HG02623 (cell line): ENCODE results near the gene ZNG1A.
"Not testable (repeated sequence)": the region's sequence is repeated elsewhere in the genome, so short reads cannot be mapped to it uniquely, and the experiment has no call there.

Source experiments
- ATAC-seq: cut with Tn5 transposase; IDR thresholded peaks from one replicate; pipeline ENCODE4 v1.9.1; 2021; ENCODE audit warnings: moderate library complexity; ENCODE audit not compliant: unreplicated experiment

Gene ZNG1A

GRCh38 chr9:178140-178825, 573 bp downstream of the ZNG1A start:
- not testable (repeated sequence) for ATAC-seq

DNA sequence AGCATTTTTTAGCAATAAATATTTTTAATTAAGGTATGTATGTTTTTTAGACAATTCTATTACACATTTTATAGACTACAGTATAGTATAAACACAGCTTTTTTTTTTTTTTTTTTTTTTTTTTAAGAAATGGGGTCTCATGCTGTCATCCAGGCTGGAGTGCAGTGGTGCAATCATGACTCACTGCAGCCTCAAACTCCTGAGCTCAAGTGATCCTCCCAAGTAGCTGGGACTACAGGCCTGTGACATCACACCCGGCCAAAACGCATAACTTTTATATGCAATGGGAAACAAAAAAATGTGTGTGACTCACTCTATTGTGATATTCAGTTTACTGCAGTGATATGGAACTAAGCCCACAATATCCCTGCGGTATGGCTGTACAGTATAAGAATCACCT, 9.1 kb downstream of the ZNG1A start:
- ATAC-seq = not testable (repeated sequence)

GRCh38 chr9:159871-160270, 19.0 kb downstream of the ZNG1A start:
- not testable (repeated sequence) for ATAC-seq

DNA sequence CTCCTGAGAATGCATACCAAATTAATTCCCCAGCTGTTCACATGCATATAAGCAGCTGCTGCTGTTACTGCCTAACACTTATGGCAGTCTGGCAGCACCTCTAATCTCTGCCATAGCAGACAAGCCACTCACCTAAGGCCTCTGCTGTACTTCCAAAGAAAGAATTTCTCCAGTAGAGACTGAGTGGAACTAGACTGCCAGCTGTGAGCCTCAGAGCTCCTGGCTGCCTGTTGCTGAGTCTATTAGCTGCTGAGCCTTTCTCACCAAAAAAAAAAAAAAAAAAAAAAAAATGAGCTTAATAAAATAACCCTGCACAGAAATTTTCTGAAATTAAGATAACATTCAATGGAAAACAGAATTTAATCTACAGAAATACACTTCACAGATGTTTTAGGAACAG, 27.7 kb downstream of the ZNG1A start:
- not testable (repeated sequence) for ATAC-seq

- ATAC-seq = not testable (repeated sequence)
Observed at GRCh38 chr9:139880-140279, 39.0 kb downstream of the ZNG1A start.

GRCh38 chr9:117995-118467, 60.8 kb downstream of the ZNG1A start, which contains the start of gene FOXD4:
TSS of gene FOXD4 (minus strand) at chr9:118417. CDS start at chr9:118119, 298 bp downstream.
- ATAC-seq = not testable (repeated sequence)

GRCh38 chr9:117144-117994, 61.5 kb downstream of the ZNG1A start:
- not testable (repeated sequence) for ATAC-seq

DNA sequence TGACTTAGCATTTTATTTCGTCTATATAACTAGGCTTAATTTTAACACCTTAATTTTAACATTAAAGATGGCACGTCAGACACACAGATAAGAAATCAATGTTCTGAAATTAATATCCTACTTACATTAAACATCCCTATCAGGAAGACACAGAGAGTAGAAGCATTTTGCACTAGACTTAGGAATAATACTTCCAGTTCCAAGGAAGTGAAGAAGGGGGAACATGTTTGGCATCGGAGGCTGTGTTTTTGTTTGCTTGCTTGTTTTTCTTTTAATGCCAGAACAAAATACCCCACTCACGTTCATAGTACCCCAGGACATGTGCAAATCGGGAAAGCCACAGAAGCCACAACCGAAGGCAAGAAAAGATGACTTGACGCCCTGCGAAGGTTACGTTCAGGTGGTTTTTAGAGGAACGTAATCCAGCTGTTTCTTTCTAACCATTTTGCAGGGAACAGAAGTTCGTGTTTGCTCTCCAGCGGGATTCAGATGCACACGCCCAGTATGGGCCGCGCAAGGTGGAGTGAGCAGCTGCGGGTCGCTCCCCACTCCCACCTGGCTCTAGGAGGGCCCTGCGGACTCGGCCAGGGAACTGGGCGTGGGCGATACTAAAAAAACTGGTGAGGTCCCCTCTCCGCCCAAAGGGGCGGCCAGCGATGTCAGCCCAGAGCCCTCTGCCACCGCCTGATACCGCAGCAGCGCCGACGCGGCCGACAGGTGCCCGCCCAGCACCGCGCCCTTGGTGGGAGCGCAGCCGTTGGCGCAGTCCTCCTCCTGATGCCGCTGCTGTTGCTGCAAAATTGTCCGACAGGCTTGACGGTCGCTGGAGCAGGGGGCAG, 62.4 kb downstream of the ZNG1A start:
- ATAC-seq = not testable (repeated sequence)

GRCh38 chr9:115118-115451, 63.8 kb downstream of the ZNG1A start:
- ATAC-seq = not testable (repeated sequence)

GRCh38 chr9:114267-115117, 64.4 kb downstream of the ZNG1A start:
- ATAC-seq = not testable (repeated sequence)

DNA sequence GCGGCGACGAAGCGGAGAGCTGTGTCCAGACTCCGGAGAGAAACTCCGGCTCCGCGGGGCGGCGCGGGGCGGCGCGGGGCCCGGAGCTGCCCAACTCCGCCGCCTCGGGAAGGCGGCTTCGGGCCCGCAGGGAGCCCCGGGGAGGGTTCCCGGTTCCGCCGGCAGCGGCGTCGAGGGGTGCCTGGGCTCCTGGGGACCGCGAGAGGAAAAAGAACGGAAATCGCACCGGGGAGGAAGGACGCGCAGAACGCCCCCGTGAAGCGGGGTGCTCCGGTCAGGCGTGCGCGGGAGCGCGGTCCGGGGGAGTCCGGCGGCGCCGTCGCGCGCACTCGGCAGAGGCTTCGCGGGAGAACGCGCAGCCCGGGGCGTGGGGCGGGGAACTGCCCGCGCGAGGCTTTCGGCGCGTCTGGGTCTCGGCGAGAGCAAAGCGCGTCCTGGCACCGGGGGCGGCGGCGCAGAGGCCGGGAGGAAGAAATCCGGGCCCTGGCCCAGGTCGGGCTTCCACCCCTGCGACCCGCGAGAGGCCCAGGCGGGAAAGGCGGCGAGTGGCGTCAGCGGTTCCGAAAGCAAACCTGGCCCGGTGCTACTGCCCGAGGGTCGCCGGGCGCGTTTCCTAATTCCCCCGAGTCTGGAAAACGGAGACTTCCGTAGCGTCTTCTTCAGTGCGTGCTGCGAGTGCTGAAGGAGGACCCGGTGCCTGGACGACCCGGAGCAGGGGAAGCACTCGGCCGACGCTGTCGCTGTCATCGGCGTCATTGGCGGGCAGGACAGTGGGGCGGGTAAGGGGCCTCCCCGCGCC, 65.2 kb downstream of the ZNG1A start:
- ATAC-seq = not testable (repeated sequence)

DNA sequence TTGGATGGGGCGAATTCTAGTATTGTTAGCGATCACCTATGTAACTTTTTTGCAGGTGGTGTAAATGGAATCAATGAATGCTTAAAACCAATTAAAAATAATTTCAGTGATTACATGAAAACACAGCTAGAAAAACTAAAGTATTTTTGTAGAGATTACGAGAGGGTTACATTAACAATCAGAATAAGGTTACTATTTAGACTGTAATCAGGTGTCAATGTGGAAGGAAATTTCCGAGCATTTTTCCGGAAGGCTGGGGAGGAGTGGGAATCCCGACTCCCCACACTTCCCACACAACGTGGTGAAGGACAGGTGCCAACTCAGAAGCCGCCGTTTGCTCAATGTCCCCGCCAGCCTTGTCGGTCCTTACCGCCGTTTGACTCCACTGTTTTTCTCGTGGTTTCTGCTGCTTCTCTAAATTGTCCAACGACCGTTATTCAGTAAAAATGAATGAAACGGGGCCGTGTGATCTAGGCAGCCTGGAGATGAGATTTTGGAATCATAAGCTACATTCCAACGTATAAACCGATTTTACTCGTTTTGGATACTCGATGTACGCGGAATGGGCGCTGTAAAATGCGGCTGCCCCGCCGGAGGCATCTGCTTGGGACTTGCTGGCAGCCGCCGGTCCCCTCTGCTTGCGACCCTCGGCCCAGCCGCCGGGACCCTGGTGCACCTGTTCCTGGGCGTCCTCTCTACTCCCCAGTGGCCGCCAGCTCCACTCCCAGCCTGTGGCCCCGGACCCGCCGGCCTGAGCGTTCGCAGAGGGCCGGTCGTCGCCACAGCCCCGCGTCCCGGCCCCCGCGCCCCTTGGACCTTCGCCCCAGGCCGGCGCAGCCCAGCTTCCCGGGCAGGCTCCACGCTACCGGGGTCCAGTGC, 66.0 kb downstream of the ZNG1A start:
- ATAC-seq = not testable (repeated sequence)

GRCh38 chr9:110672-111071, 68.2 kb downstream of the ZNG1A start:
- ATAC-seq = not testable (repeated sequence)

GRCh38 chr9:109540-109939, 69.3 kb downstream of the ZNG1A start:
- not testable (repeated sequence) for ATAC-seq

- not testable (repeated sequence) for ATAC-seq
Observed at GRCh38 chr9:108742-109495, 69.9 kb downstream of the ZNG1A start.

DNA sequence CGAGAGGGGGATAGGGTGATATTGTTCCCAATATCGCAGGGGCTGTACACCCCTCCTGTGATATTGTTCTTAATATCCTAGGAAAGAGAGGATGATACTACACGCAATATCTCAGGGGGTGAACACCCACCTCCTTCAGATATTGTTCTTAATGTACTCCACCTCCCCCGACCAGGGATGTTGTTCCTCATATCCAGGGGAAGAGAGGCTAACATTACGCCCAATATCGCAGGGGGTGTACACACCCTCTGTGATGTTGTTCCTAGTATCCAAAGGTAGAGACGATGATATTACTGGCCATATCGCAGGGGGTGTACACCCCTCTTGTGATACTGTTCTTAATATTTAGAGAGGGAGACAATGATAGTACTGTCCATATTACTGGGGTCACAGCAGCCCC, 72.9 kb downstream of the ZNG1A start:
- ATAC-seq = not testable (repeated sequence)

DNA sequence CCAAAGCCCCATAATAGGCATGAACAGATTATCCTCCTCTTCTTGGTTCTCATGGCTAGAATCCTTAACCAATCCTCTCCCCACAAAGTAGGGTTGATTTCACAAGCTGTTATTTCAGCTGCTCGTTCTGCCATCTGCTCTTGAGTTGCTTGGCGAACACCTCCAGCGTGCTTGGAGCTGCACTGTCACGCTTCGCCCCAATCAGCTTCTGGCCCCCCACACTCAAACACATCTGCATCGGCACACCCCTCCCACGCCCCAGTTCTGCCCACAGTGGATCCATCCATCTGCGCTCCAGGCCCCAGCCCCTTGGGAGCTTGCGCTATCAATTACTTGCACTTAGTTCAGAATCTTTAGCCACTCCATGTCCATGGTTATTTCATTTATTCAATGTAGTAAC, 78.4 kb downstream of the ZNG1A start:
- not testable (repeated sequence) for ATAC-seq

DNA sequence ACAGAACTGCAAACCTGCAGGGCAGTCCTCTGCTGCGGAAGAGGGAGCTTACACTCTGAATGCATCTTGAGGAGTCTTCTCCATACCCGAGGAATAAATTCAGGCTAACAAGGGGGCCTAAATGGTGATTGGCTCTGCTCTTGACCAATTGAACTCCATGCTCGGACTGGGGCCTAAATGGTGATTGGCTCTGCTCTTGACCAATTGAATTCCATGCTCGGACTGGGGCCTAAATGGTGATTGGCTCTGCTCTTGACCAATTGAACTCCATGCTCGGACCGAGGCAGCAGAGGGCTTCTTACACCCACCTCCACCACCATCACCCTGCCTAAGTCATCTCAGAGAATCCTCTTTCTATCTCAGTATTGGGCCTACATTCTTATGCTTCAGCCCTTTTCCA, 79.0 kb downstream of the ZNG1A start:
- ATAC-seq = not testable (repeated sequence)
